ENCODE measurements around the gene GFRA1.

The GFRA1 gene

GRCh38 chr10:116270771-116271592 lies 2.0 kb downstream of the GFRA1 start:
- no peak for DNase-seq (ENCODE audit: low read depth)

GRCh38 chr10:116270126-116270770 lies 2.8 kb downstream of the GFRA1 start:
- DNase-seq (ENCODE audit: low read depth), result no peak

DNA sequence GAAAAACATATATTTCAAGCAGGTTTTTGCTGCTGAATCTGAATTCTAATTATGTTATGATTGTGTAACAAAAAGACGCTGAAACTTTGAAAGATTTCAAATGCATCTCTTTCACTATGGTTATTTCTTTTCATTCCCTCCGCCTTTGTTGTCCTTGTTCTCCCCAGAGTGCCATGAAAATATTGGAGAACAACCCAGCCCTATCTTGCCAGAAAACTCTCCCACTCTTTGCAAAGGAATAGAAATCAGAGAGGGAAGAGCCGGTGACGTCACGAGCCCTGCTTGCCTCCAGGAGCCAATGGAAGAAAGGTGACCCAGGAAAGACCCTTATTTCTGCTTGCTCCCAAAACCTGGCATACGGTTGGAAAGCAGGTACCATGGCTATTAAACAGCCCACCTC lies 3.4 kb downstream of the GFRA1 start:
- DNase-seq (ENCODE audit: low read depth), result no peak

DNA sequence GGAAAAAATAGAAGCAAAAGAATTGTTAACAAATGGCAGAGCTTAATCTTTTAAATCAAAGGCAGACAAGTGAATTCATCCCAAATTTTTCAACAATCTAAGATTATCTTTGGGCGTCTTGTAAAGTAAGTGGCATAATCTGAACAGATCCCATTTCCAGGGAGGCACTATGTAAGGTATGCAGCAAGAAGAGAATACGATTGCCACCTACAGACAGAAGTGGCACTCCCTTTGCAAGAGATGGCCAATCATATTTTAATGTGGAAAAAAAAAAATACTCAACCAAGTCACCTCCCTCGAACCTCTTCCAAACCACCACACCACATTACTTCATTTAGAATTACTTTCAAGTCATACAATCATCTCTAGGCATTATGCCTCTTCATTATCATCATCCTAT lies 4.0 kb downstream of the GFRA1 start:
- DNase-seq (ENCODE audit: low read depth), result no peak

GRCh38 chr10:116265686-116266085 lies 7.3 kb downstream of the GFRA1 start:
- no peak for DNase-seq (ENCODE audit: low read depth)

GRCh38 chr10:116263870-116264655 lies 8.9 kb downstream of the GFRA1 start:
- DNase-seq (ENCODE audit: low read depth), result no peak

GRCh38 chr10:116262678-116263077 lies 10.3 kb downstream of the GFRA1 start:
- no peak for DNase-seq (ENCODE audit: low read depth)

DNA sequence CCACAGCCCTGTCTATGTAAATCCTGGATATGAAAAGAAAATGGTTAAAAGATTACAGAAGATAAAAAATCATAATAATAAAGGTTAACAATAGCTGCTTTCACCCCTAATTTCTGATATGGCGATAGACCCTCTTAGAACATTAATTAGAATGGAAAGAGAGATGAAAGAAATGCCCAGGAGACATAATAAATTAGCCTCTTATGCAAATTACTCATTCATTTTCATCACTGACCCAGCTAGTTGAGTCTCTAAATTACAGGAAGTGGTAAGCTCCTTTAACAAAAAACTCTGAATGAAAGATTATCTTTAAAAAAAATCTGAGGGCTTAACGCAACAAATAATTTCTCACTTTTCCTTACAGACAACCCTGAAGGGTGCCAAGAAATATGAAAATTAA lies 12.4 kb downstream of the GFRA1 start:
- DNase-seq (ENCODE audit: low read depth), result no peak

DNA sequence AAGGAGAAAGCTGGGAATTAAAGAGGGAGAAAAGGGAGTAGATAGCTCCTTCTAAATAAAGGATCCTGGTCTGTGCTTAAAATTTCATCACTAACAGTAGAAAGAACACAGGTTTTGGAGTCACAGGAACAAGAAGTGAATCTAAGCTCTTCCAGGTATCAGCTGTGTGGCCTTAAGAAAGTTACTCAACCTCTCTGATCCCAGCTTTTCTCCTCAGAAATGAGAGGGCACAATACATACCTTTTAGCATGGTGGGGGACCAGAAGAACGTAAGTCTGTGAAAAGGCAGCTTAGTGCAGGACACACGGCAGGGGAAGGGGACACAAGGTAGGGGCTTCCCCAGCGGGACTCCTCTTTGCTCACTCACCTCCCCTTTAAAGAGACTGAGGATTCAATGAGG lies 13.4 kb downstream of the GFRA1 start:
- no peak for DNase-seq (ENCODE audit: low read depth)

DNA sequence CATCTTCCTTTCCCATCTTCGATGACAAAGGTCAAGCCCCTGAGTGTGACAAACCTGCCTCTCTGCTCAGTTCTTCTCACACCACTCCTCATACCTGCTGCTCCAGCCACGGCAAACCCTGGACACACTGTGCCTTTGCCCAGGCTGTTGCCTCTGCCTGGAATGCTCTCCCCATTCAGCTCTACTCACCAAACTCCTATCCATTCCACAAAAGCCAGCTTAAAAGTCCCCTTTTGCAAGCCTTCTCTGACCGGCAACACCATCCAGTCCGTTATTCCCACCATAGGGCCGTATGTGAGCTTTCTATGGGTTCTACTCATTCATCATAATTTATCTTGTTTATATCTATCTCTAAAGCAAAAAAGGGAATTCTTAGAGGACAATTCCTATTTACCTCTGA lies 15.2 kb downstream of the GFRA1 start:
- no peak for DNase-seq (ENCODE audit: low read depth)

DNA sequence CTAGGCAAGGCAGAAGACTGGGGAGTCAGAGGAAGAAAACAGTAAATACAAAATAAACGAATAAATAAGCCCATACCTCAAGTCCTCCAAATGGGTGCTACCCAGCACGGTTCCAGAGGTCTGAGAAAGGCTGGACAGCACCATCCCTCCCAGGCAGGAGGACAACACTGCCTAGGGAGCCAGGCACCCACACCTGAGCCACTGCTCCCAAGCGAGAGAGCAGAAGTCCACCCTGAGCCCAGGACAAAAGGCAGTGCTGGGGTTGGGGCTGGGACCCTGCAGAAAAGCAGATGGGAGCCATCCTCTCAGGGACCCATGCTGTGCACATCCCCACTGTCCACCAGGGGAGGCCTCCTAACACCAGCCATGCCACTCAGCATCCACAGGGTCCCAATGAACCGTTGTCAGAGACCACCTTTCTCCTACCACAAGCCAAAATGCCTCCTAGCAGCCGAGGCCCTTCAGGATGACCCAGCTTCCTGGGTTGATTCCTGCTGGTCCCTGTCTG lies 16.2 kb downstream of the GFRA1 start:
- no peak for DNase-seq (ENCODE audit: low read depth)

- no peak for DNase-seq (ENCODE audit: low read depth)
Observed at GRCh38 chr10:116255886-116256751, 16.9 kb downstream of the GFRA1 start.

GRCh38 chr10:116254422-116255155 lies 18.4 kb downstream of the GFRA1 start:
- no peak for DNase-seq (ENCODE audit: low read depth)

DNA sequence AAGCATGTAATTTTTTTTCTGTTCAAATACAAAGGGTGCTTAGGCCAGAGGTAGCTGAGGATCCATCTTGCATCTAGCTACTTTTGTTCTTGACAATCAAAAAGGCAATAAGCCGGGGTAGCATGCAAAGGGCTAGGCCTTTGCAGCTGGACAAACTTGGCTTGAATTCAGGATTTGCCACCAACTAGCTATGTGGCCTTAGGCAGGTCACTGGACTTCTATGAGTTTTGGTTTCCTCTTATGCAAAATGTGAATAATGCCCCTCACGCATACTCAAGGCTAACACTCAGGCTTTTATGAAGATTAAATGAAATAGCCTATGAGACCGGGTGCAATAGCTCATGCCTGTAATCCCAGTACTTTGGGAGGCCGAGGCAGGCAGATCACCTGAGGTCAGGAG lies 19.3 kb downstream of the GFRA1 start:
- no peak for DNase-seq (ENCODE audit: low read depth)

DNA sequence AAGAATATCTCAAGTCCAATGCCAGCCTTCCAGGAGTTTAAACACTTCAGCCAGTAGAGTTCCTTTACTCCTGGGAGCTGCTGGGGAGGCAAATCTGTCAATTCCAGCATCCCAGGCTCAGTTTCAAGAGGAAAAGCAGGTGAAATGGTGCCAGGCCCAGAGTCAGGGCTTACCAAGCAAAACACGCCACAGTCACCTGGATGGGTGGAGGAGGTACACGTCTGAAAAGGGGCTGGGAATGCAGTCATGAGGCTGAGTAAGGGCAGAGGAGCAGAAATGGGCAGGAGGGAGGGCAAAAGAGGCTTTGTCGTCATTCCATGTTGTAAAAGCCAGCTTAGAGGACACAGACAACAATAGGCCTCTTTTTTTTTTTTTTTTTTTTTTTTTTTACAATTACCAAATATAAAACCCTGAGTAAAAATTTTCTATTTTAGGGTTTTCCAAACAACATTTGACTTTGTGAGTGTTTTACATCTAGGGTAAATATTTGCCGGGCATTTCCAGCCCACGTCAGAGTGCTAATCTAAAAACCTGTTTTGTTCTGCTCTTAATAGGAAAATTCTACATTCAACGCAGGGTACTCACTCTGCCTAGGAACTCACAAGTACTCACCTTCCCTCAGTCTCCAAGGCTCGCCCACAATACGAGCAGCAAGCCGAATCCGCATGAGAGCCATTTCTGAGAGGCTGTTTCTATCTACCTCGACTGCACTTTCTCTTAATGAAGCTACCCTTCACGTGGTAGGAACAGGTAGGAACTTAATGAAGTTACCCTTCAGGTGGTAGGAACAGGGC lies 21.2 kb downstream of the GFRA1 start:
- DNase-seq (ENCODE audit: low read depth), result no peak

- no peak for DNase-seq (ENCODE audit: low read depth)
Observed at GRCh38 chr10:116247691-116248090, 25.3 kb downstream of the GFRA1 start.

DNA sequence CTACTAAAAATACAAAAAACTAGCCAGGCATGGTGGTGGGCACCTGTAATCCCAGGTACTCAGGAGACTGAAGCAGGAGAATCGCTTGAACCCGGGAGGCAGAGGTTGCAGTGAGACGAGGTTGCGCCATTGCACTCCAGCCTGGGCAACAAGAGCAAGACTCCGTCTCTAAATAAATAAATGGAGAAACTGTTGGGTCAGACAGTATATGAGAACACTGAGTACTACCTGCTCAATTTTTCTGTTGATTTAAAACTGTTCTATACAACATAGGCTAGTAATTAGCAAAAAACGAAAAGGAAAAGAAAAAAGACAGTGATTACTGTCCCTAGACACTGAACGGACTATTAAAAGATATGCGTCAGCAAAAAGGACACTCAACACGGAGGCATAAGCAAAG lies 26.7 kb downstream of the GFRA1 start:
- DNase-seq (ENCODE audit: low read depth), result no peak

- no peak for DNase-seq (ENCODE audit: low read depth)
Observed at GRCh38 chr10:116245156-116245555, 27.9 kb downstream of the GFRA1 start.

- DNase-seq (ENCODE audit: low read depth), result no peak
Observed at GRCh38 chr10:116241642-116242410, 31.2 kb downstream of the GFRA1 start.
